ENCODE data around the gene SFMBT1.

DNA sequence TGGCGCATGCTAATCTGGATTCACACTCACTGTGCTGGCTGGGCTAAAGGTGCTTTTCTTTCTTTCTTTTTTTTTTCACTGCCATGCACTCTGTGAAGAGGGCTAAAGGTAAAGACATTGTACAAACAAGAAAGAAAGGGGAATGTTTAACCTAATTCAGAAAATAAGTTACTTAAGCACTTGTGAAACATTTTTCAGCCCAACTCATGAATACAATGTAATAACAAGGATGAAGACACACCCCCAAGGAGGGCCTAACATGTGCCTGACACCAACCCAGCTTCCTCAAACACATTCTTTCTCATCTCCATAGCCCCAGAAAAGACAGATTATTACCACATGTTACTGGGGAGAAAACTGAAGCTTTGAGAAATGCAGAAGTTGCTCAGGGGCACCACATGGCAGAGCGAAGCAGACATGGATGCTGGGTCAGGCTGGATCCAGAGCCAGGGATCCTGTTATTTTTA is 154.2 kb downstream of the SFMBT1 start:
- TF ChIP-seq, protein P1, sequence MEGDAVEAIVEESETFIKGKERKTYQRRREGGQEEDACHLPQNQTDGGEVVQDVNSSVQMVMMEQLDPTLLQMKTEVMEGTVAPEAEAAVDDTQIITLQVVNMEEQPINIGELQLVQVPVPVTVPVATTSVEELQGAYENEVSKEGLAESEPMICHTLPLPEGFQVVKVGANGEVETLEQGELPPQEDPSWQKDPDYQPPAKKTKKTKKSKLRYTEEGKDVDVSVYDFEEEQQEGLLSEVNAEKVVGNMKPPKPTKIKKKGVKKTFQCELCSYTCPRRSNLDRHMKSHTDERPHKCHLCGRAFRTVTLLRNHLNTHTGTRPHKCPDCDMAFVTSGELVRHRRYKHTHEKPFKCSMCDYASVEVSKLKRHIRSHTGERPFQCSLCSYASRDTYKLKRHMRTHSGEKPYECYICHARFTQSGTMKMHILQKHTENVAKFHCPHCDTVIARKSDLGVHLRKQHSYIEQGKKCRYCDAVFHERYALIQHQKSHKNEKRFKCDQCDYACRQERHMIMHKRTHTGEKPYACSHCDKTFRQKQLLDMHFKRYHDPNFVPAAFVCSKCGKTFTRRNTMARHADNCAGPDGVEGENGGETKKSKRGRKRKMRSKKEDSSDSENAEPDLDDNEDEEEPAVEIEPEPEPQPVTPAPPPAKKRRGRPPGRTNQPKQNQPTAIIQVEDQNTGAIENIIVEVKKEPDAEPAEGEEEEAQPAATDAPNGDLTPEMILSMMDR (conservative IDR thresholded peaks at IDR 0.05; ENCODE audit: low read length): no peak
- TF ChIP-seq EZH2phosphoT487 (IDR thresholded peaks at IDR 0.05; ENCODE audit: borderline replicate concordance, low read depth, low read length): no peak

Data from OCI-LY7 (cell line).